Small intestine (tissue), 7 donors: Measurements from ENCODE around the gene KCTD2. TPM values are rescaled to one million over a fixed set of nuclear protein-coding genes. Genes with fewer than 3 reads are reported as not detected.
"Not testable (repeated sequence)": the region's sequence is repeated elsewhere in the genome, so short reads cannot be mapped to it uniquely, and the experiment has no call there.

Experiments
- DNase-seq, 2 donors: peaks; one replicate each; pipeline versions ENCODE4 v3.0.0 to v3.0.0-alpha.2; 2013
- FAIRE-seq: peaks from 2 replicates; lab custom pipeline; 2012; peaks lifted over from hg19 to GRCh38; lab: Jason Lieb, UNC
- H3K27ac ChIP-seq, 3 donors: one replicate each; pipeline ENCODE4 v1.5.1; 2013; ENCODE audit warnings: low read length in 2 of 3, mild to moderate bottlenecking in 2 of 3, control low read depth in 1 of 3, inconsistent platforms in 1 of 3, low read depth in 1 of 3, moderate library complexity in 1 of 3
- H3K27me3 ChIP-seq, 3 donors: one replicate each; pipeline ENCODE4 v1.6.1; 2013; ENCODE audit warnings: low read length in 3 of 3, inconsistent platforms in 1 of 3; ENCODE audit not compliant: control insufficient read depth in 3 of 3, insufficient read depth in 3 of 3
- H3K36me3 ChIP-seq, 3 donors: one replicate each; pipeline ENCODE4 v1.6.1; 2013; ENCODE audit warnings: low read length in 3 of 3, inconsistent platforms in 1 of 3, low read depth in 1 of 3, mild to moderate bottlenecking in 1 of 3, moderate library complexity in 1 of 3; ENCODE audit not compliant: control insufficient read depth in 3 of 3, insufficient read depth in 2 of 3
- H3K4me1 ChIP-seq, 3 donors: one replicate each; pipeline ENCODE4 v1.6.1; 2013; ENCODE audit warnings: low read length in 2 of 3, inconsistent platforms in 1 of 3, low read depth in 1 of 3, mild to moderate bottlenecking in 1 of 3, moderate library complexity in 1 of 3; ENCODE audit not compliant: control insufficient read depth in 3 of 3, insufficient read depth in 2 of 3
- H3K4me3 ChIP-seq, 3 donors: one replicate each; pipeline ENCODE4 v1.5.1; 2013; ENCODE audit warnings: low read length in 3 of 3, control low read depth in 1 of 3, inconsistent platforms in 1 of 3, low read depth in 1 of 3, mild to moderate bottlenecking in 1 of 3, moderate library complexity in 1 of 3
- H3K9me3 ChIP-seq, 2 donors: one replicate each; pipeline ENCODE4 v1.6.1; 2013; ENCODE audit warnings: low read depth in 1 of 2, low read length in 1 of 2; ENCODE audit not compliant: control insufficient read depth in 2 of 2, insufficient read depth in 1 of 2
- WGBS, 3 donors: extraction: QIAGEN DNeasy Blood & Tissue Kit; methylation state at CpG; one replicate each; pipeline ENCODE4 v1.1.7; 2013; 5-methylcytosine and 5-hydroxymethylcytosine counted together
- polyA plus RNA-seq, 4 donors: library from polyadenylated mRNA; stranded (reverse) in 3 of 4; unstranded in 1 of 4; fragments of 200-250 nt in 3 of 4; fragments of 120-200 nt in 1 of 4; gene quantifications; one replicate each; pipeline versions ENCODE4 v1.2.1 to v1.2.3, GENCODE V29; 2013
- donor health status: healthy with polysubstance abuse.
- donor health status: control.
- donor health status: control.
- donor health status: Bipolar disorder and iron deficiency.
- donor health status: healthy.

The KCTD2 gene
- polyA plus RNA-seq, 4 donors = 12.3 to 18.0 (median 13.7) TPM

DNA sequence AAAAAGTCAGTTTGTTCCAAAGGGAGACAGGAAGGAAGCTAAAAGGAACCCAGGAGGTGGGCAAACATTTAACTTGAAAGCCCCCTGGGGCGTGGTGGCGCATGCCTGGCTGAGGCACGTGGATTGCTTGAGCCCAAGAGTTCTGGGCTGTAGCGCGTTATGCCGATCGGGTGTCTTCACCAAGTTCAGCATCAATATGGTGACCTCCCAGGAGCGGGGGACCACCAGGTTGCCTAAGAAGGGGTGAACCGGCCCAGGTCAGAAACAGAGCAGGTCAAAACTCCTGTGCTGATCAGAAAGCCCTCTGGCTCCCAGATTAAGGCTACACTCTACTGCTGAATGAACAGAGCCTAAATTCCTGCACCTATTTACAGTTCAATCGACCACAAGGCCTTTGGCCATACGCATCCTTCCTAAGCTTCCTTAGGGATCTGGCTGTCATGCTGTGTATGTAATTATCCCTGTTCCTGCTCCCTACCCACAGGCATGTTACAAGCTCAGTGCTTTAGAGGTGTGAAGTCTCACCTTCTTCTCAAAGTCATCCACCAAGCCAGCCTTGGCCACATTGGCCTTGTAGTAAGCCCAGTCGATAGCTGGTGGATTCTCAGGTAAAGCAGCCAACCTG, 5.3 kb upstream of the KCTD2 start:
- H3K4me3 ChIP-seq = no peak overlapping the region
- no peaks in the 10 kb centered on the region for H3K27me3 ChIP-seq
- H3K36me3 ChIP-seq = peaks cover 16 to 46% (median 19%) of the 10 kb centered on the region in 3 donors
- 85 to 94% (median 86%) methylated on average over 12 of the region's 12 CpGs for WGBS, 3 donors
- FAIRE-seq (no peak), DNase-seq (no peak)
- no peaks in the 10 kb centered on the region for H3K4me1 ChIP-seq
- H3K9me3 ChIP-seq = no peaks in the 10 kb centered on the region
- no peak overlapping the region for H3K27ac ChIP-seq

DNA sequence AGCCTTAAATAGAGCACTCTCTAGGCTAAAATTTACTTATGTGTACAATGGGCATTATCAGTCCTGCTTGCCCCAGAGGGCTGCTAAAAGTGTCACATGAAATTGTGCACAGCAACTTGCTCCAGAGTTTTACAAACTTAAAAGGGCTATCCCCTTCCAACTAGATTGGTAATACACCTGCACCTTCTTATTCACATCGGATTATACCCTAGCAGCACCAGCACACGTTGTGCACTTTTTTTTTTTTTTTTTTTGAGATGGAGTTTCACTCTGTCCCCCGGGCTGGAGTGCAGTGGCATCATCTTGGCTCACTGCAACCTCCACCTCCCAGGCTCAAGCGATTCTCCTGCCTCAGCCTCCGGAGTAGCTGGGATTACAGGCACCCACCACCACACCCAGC, 3.2 kb upstream of the KCTD2 start:
- peaks cover 15 to 32% (median 16%) of the 10 kb centered on the region in 3 donors for H3K36me3 ChIP-seq
- 71 to 72% (median 71%) methylated on average over 5 of the region's 5 CpGs for WGBS, 3 donors
- H3K27me3 ChIP-seq, FAIRE-seq, H3K9me3 ChIP-seq, H3K4me3 ChIP-seq, H3K4me1 ChIP-seq, H3K27ac ChIP-seq, DNase-seq: not testable (repeated sequence)

DNA sequence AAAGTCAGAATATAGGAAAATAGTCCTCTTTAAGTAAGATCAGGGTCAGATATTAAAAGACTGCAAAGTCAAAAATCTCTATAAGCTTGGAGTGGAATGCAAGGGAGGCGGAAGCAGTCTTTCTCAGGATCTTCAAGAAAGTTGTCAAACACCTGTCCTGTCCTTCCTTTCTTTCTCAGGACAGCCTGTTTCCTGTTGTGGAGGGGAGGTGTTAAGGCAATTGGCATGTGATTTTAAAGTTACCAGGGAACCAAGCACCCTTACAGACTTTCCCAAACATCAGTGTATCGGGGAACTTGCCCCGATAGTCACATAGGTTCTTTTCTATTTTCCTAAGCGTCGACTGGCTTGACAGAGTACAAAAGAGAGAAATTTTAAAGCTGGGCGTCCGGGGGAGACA, 2.3 kb upstream of the KCTD2 start:
- Histone ChIP-seq H3K27ac (no peak overlapping the region), H3K4me3 (no peak overlapping the region), H3K27me3 (no peaks in the 10 kb centered on the region), H3K36me3 (peaks cover 9 to 25% (median 17%) of the 10 kb centered on the region in 3 donors), H3K9me3 (no peaks in the 10 kb centered on the region), H3K4me1 (peaks cover 0 to 6% (median 3%) of the 10 kb centered on the region in 3 donors)
- WGBS, 3 donors = 76 to 90% (median 87%) methylated on average over 7 of the region's 7 CpGs
- no peak for FAIRE-seq
- DNase-seq = no peak

DNA sequence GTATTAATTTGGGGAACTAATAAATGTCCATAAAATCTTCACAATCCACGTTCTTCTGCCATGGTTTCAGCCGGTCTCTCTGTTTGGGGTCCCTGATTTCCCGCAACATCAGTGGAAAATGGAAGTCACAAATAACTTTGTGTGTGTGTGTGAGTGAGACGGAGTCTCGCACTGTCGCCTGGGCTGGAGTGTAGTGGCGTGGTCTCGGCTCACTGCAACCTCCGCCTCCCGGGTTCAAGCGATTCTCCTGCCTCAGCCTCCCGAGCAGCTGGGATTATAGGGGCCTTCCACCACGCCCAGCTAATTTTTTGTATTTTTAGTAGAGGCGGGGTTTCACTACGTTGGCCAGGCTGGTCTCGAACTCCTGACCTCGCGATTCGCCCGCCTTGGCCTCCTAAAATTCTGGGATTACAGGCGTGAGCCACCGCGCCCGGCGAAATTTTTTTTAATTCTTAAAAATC, 1.0 kb upstream of the KCTD2 start:
- not testable (repeated sequence) for H3K9me3 ChIP-seq, DNase-seq, H3K4me1 ChIP-seq, FAIRE-seq, H3K27me3 ChIP-seq
- peaks cover 7 to 20% (median 13%) of the 10 kb centered on the region in 3 donors for H3K36me3 ChIP-seq
- peak overlapping the region in 2 of 3 donors; percentile 88 to 99 for H3K4me3 ChIP-seq
- H3K27ac ChIP-seq = peak overlapping the region in 2 of 3 donors; percentile 90 to 97
- 15 to 18% (median 16%) methylated on average over 25 of the region's 25 CpGs for WGBS, 3 donors

DNA sequence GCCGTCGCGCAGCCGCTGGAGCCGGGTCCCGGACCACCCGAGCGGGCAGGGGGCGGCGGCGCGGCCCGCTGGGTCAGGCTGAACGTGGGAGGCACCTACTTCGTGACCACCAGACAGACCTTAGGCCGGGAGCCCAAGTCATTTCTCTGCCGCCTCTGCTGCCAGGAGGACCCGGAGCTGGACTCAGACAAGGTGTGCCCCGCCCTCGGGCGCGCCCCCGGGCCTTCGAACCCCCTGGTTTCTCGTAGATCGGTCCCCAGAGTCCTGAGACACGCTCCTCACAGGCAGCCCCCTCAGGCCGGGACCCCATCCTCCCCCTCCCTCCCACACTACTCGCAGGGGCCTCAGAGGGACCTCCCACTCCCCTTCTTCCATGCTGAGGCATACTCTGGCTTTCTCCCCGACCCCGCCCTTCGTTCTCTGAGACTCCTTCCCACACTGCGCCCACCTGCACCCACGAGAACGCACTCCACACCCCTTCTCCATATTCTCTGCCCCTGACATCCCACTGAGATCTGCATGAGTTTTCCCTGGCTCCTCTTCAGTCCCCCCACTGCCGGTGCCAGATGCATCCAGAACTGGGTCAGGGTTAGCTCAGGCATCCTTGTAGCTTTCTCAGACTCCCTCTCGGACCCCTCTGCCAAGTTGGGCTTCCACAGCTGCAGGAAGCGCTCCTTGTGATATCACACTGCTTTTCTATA, 523 bp downstream of the KCTD2 start:
- FAIRE-seq = no peak
- Histone ChIP-seq H3K36me3 (peaks cover 0 to 16% (median 6%) of the 10 kb centered on the region in 3 donors), H3K4me3 (peak overlapping the region; percentile 80 to 99 (median 89)), H3K4me1 (peaks cover 0 to 6% (median 3%) of the 10 kb centered on the region in 3 donors), H3K9me3 (no peaks in the 10 kb centered on the region), H3K27ac (peak overlapping the region; percentile 58 to 94 (median 66)), H3K27me3 (no peaks in the 10 kb centered on the region)
- WGBS, 3 donors = 1 to 2% (median 1%) methylated on average over 19 to 38 of the region's 38 CpGs
- DNase-seq = peak; percentile 47 to 60

DNA sequence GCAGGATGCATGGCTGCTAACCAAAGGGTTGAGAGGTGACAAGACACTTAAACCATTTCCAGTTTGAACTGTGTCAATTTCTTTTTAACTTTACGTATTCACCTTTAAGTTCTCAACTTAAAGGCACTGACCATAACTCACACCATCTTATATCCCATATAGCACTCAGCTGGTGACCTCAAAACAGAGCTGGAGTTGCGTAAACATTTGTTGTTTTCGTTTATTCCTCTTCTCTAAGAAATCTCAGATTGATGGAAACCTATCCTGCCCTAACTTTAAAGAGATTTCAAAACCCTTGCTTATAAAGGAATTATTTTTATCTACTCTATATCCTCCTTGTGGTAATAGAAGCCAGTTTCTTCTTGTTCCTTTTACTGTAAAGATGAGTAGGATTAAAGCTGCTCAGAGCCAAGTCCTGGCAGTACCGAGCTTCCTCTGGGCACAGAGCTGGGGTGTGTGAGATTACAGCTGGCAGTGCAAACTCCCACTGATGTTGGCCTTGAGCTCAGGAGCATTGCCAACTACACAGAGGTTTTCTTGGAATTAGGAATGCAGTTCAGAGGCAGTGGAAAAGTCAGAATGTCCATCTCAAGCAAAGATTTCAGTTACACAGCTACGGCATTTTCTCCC, 1.3 kb downstream of the KCTD2 start:
- Histone ChIP-seq H3K27ac (no peak overlapping the region), H3K4me3 (peak overlapping the region in 2 of 3 donors; percentile 80 to 99), H3K4me1 (peaks cover 0 to 6% (median 3%) of the 10 kb centered on the region in 3 donors), H3K27me3 (no peaks in the 10 kb centered on the region), H3K9me3 (no peaks in the 10 kb centered on the region), H3K36me3 (peaks cover 0 to 21% (median 8%) of the 10 kb centered on the region in 3 donors)
- FAIRE-seq = no peak
- DNase-seq = peak; percentile 10 to 31
- WGBS, 3 donors = 37 to 43% (median 39%) methylated on average over 5 of the region's 5 CpGs

DNA sequence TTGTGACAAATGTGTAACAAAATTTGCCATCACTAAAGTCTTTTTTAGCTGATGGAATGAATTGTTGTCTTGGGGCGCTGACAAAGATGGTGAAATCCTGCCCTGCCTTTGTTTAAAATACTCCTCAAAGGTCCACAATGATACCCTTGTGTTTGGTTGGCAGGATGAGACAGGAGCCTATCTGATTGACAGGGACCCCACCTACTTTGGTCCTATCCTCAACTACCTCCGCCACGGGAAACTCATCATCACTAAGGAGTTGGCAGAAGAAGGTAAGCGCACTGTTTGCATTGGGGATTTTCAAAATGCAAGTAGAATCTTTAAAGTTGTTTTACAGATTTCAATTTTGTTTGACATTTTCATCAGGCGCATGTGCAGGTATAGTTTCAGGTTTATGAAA, 2.0 kb downstream of the KCTD2 start:
- peaks cover 0 to 28% (median 8%) of the 10 kb centered on the region in 3 donors for H3K36me3 ChIP-seq
- H3K4me3 ChIP-seq = no peak overlapping the region
- H3K27me3 ChIP-seq = no peaks in the 10 kb centered on the region
- no peak for DNase-seq
- H3K4me1 ChIP-seq = peaks cover 0 to 6% (median 3%) of the 10 kb centered on the region in 3 donors
- no peak overlapping the region for H3K27ac ChIP-seq
- WGBS, 3 donors = 87 to 91% (median 89%) methylated on average over 5 of the region's 5 CpGs
- no peak for FAIRE-seq
- no peaks in the 10 kb centered on the region for H3K9me3 ChIP-seq

DNA sequence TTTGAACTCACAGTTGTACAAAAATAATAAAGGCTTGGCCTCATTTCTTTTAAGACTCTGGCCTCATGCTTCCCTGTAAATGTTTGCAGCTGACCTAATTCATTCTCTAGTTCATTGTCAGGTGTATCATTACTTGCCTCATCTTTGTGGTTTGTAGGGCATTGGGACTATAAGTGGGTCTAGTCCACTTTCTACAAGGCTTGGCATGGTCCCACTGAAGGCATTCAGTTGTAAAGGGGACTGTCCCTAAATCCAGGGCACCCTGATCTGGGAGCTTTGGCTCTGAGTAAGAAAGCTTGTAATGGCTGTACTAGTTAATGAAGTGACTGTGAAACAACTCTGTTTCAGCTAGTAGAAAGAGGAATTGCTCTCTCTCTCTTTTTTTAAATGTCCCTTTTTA, 2.7 kb downstream of the KCTD2 start:
- Histone ChIP-seq H3K27me3 (no peaks in the 10 kb centered on the region), H3K9me3 (no peaks in the 10 kb centered on the region), H3K36me3 (peaks cover 0 to 34% (median 8%) of the 10 kb centered on the region in 3 donors), H3K4me3 (no peak overlapping the region), H3K27ac (no peak overlapping the region), H3K4me1 (peaks cover 0 to 6% (median 3%) of the 10 kb centered on the region in 3 donors)
- FAIRE-seq = no peak
- DNase-seq = no peak
